ENCODE results near the gene SLC7A9.
"Not testable (repeated sequence)": the region's sequence is repeated elsewhere in the genome, so short reads cannot be mapped to it uniquely, and the experiment has no call there.

SLC7A9 gene

DNA sequence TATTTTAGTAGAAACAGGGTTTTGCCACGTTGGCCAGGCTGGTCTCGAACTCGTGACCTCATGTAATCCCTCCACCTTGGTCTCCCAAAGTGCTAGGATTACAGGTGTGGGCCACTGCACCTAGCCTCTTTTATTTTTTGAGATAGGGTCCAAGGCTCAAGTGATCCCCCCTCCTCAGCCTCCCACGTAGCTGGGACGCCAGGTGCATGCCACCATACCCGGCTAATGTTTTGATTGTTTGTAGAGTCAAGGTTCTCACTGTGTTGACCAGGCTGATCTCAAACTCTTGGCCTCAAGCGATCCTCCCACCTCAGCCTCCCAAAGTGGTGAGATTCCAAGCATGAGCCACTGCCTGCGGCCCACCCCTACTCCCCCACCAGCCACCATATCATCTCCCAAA is 6.3 kb downstream of the SLC7A9 start:
- no peak for DNase-seq

DNA sequence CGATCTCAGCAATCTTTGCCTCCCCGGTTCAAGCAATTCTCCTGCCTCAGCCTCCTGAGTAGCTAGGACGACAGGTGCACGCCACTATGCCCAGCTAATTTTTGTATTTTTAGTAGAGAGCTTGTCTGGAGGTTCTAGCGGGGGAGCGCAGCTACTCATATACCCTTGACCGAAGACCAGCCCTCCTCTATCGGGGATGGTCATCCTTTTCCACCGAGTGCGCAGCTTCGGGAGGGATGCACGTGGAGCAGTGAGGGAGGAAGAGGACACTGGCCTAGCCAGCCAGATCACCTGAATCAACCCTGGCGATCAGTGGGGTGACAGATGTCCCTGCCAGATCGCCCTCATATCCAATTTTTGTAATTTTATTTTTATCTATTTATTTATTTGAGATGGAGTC is 6.8 kb downstream of the SLC7A9 start:
- no peak for DNase-seq

GRCh38 chr19:32862173-32862572 is 7.4 kb downstream of the SLC7A9 start:
- no peak for DNase-seq

DNA sequence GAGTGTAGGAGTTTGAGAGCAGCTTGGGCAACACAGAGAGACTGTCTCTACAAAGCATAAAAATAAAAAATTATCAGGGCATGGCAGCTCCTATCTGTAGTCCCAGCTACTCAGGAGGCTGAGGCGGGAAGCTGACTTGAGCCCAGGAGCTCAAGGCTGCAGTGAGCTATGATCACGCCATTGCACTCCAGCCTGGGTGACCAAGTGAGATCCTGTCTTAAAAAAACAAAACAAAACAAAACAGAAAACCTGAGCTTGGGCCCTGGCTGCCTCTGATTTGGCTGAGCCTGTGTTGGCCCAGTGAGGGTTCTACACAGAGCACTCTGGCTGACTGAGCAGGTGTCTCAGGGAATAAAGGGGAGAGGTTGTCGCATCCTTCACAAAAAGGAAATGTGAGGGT is 8.0 kb downstream of the SLC7A9 start:
- DNase-seq = no peak

DNA sequence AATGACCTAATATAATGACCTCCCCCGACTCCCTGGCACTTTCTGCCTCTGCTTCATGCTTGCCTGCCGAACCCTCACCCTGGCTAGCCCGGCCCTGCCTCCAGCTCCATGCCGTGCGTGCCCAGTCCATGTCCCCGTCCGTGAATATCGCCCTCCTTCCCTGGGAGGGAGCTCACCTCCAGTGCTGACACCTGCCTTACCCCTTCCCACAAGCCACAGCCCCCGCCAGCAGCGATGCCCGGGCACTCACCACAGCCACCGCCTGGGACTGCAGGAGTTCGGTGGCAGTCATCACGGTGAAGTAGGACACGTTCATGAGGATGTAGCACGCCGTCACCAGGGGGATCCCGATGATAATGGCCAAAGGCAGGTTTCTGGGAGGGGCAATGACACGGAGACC is 10.0 kb downstream of the SLC7A9 start:
- no peak for DNase-seq

- no peak for DNase-seq
Measured at GRCh38 chr19:32858559-32858958, 11.0 kb downstream of the SLC7A9 start.

- no peak for DNase-seq
Measured at GRCh38 chr19:32858155-32858554, 11.4 kb downstream of the SLC7A9 start.

GRCh38 chr19:32857584-32857983 is 12.0 kb downstream of the SLC7A9 start:
- DNase-seq = no peak

GRCh38 chr19:32856818-32857217 is 12.7 kb downstream of the SLC7A9 start:
- not testable (repeated sequence) for DNase-seq

- DNase-seq = no peak
Measured at GRCh38 chr19:32852216-32852615, 17.4 kb downstream of the SLC7A9 start.

- not testable (repeated sequence) for DNase-seq
Measured at GRCh38 chr19:32848035-32848434, 21.5 kb downstream of the SLC7A9 start.

DNA sequence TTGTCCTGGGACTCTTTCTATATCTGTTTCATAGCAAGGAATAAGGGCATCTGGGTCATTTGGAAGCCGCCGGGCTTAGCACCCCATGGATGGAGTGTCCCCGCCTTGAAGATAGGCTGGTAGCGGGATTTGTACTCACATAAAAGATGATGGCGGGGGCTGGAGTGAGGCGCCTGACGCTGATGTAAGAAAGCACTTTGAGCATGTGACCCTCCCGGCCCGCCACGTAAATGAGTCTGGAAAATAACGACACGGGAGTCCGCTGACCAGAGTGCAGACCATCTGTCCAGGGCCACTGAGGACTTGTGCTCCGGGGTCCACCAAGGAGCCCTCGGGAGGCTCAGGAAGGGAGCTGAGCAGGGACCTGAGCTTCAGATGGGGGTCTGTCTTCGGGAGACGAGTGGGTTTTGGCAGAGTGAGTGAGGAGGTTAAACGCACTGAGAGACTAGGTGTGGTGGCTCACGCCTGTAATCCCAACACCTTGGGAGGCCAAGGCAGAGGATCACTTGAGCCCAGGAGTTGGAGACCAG is 25.8 kb downstream of the SLC7A9 start:
- DNase-seq = no peak

- DNase-seq = no peak
Measured at GRCh38 chr19:32842061-32842460, 27.5 kb downstream of the SLC7A9 start.

DNA sequence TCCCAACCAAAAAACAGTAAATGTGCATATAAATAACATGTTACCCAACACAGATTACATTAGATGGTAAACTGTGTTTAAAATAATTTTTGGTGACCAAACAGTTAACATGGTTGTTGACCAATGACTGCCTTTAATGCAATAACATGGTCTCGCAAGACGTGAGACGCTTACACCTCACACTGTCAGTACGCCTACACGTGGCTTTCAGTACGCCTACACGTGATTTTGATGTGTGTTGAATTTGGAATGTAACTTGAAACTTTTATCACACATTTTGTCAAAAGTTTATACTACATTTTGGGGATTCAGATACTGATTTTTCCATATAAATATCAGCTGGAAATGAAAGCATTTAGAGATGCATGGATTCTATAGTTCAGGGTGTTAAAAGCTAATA is 32.0 kb downstream of the SLC7A9 start:
- DNase-seq = no peak

DNA sequence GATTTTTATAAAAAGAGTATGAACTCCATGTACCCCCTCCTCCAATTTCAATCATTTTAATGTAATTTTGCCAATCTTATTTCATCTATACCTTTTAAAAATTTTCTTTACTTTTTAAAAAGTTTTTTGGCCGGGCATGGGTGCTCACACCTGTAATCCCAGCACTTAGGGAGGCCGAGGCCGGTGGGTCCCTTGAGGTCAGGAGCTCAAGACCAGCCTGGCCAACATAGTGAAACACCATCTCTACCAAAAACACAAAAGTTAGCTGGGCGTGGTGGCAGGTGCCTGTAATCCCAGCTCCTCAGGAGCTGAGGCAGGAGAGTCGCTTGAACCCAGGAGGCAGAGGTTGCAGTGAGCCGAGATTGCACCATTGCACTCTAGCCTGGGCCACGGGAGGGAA is 36.2 kb downstream of the SLC7A9 start:
- not testable (repeated sequence) for DNase-seq

DNA sequence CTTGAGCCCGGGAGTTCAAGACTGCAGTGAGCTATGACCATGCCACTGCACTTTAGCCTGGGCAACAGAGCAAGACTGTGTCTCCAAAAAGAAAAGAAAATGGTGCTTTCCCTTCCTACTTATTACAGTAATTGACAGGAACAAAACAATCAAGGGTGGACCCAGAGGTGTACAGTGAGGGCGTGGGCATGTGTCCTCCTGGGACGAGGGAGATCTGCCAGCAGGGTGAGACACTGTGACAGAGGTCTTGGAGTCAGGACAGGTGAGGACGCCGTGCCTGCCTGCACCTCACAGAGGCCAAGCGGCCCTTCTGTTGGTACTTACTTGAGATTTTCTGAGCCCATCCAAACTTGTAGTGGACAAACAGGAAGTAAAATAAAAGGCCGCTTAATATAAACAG is 36.7 kb downstream of the SLC7A9 start:
- DNase-seq = not testable (repeated sequence)

DNA sequence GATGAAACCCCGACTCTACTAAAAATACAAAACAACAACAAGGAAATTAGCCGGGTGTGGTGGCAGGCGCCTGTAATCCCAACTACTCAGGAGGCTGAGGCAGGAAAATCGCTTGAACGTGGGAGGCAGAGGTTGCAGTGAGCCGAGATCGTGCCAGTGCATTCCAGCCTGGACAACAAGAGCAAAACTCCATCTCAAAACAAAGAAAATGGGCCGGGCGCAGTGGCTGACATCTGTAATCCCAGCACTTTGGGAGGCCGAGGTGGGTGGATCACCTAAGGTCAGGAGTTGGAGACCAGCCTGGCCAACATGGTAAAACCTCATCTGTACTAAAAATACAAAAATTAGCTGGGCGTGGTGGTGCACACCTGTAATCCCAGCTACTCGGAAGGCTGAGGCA is 37.5 kb downstream of the SLC7A9 start:
- DNase-seq = not testable (repeated sequence)

DNA sequence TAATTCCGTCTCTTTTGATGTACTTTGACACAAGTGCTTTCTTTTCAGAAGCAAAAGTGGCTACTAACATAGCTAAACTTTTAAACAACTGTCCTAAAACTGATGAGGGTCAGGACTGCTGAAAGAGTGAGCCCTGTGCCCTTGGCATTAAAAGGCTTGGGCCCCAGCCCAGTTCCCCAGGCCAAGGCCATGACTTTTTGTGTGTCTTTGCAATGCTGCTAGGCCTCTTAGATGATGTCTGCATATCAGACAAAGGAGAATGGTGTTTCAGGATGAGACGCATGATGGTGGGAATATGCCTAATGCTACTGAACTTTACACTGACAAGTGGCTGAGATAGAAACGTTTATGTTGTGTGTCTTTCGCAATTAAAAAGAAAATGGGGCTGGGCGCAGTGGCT is 38.0 kb downstream of the SLC7A9 start:
- no peak for DNase-seq

DNA sequence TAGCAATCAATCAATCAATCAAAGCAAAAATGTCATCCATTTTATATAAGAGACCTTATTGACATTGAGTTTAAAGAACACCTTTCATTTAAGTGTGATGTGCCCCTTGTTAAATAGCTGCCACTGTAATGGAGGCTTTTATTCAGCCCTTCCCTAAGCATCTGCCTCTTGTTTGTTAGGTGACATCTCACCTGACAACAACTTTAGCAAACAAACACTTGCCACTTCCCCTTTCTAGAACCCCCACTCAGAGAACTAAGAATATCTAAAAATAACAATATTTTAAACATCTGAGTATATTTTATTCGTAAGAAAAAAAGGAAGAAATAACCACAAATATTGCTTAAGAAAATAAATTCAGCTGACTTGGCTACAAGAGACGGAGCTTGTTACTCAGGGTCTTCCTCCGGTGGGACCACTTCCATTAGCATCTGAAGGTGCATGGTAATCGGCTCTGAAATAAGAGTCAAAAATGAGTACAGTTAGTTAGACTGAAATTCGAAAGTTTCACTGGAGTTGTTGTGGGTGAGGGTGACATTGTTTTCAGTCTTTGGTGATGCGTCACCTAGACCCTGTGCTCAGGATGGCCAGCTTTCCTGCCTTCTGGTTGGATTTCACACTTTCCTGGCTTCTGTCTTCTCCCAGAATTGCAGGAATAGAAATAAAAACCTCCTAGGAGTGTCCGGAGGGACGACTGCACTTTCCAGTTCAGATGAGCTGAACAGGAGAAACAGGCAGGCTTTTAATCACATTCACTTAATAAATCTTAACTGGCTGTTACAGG is 39.1 kb downstream of the SLC7A9 start:
- DNase-seq = no peak

- DNase-seq = no peak
Measured at GRCh38 chr19:32829345-32829896, 40.1 kb downstream of the SLC7A9 start.

- DNase-seq = no peak
Measured at GRCh38 chr19:32828643-32829344, 40.8 kb downstream of the SLC7A9 start.

DNA sequence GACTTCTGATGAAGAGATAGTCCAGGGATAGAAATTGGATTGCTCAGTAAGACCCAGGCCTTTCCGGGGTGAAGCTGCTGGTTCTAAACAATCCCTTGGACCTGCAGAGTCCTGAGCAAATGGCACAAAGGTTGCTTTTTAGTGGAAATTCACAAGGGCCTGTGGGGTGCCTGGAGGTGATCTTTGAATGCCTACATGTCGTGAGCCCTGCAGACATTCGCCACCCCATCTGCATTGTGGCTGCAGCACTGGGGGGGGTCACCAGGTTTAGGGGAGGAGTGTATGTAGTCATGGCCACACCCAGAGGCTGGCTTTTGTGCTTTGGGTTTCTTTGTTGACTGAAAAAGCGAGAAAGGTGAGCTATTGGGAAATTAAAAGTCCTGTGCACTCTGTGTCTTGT is 41.4 kb downstream of the SLC7A9 start:
- no peak for DNase-seq

DNA sequence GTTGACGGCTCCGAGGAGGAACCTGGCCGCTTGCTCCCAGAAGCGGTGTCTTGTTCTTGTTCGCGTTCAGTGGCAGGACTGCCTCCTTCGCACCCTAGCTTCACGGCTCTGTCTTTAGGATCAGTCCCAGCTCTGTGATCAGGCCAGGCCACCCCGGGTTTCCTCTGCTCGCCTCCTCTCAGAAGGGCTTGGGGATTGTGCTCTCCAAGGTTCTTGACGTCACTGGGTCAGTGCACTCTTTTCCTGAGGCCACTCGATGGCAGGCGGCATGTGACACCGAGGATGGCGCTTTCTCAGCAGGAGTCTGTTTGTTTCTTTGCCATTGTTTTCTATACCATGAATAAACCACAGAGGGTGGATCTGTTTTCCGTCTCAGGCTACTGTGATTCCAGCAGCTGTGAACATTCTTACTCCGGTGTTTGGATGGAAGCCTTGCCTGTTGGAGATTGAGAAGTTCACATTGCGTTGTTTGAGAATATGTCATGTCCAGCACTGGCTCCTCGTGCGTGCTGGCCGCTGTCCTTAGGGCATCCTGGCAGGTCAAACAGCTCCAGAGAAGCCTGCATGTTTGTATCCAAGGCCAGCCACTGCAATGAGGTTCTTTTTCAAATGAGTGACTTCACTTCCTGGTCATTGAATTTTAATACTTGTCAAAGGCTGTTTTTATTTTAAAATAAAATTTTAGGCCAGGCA is 44.5 kb downstream of the SLC7A9 start:
- DNase-seq = no peak

Measured in activated T-cell treated with anti-CD3 and anti-CD28 coated beads, Interleukin-2, amount 50 U/mL, for 1 hour (primary cell).